Measurements from ENCODE around the gene RAB3GAP1. TPM values are rescaled to one million over a fixed set of nuclear protein-coding genes. Genes with fewer than 3 reads are reported as not detected.

RAB3GAP1 gene
- total RNA-seq, 1 experiment from 2014 or later, result 50.6 TPM

DNA sequence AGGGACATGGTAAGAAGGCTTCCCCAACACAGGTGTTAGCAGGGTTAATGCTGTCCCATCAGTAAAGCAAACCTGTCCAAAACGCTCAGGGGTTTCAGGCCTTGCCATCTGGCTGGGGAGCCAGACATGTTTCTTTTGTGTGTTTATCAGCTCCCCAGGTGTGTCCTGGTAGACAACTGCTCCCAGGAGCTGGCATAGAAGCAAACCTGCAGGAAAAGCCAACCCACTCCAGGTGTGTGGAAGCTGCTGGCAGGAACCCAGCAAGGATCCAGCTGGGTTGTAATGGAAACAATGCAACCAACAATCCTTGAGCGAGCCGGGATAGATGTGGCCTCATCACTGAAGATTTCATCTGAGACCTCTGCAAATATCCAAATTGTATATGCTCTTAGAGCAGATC, 123.1 kb downstream of the RAB3GAP1 start:
- Mint-ChIP-seq H3K9me3 (ENCODE audit: low read depth, unreplicated experiment) (no peaks in the 10 kb centered on the region), H3K27me3 (ENCODE audit: unreplicated experiment) (no peaks in the 10 kb centered on the region), H3K4me1 (ENCODE audit: low read depth, unreplicated experiment) (no peaks in the 10 kb centered on the region), H3K27ac (ENCODE audit: unreplicated experiment) (no peak overlapping the region), H3K36me3 (ENCODE audit: insufficient read depth, unreplicated experiment) (peaks cover 20% of the 10 kb centered on the region), H3K4me3 (ENCODE audit: low read depth, unreplicated experiment) (no peak overlapping the region)
- CTCF ChIA-PET, result no interaction called here
- BruUV-seq (replicated peaks), result no TSS peak
- TF ChIP-seq, protein P1, sequence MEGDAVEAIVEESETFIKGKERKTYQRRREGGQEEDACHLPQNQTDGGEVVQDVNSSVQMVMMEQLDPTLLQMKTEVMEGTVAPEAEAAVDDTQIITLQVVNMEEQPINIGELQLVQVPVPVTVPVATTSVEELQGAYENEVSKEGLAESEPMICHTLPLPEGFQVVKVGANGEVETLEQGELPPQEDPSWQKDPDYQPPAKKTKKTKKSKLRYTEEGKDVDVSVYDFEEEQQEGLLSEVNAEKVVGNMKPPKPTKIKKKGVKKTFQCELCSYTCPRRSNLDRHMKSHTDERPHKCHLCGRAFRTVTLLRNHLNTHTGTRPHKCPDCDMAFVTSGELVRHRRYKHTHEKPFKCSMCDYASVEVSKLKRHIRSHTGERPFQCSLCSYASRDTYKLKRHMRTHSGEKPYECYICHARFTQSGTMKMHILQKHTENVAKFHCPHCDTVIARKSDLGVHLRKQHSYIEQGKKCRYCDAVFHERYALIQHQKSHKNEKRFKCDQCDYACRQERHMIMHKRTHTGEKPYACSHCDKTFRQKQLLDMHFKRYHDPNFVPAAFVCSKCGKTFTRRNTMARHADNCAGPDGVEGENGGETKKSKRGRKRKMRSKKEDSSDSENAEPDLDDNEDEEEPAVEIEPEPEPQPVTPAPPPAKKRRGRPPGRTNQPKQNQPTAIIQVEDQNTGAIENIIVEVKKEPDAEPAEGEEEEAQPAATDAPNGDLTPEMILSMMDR (IDR thresholded peaks at IDR 0.05; ENCODE audit: unreplicated experiment), result no peak
- intact Hi-C loops (cut with micrococcal nuclease; ENCODE audit: unreplicated experiment), result no loop called here
- DNase-seq, result no peak

- Mint-ChIP-seq H3K9me3 (ENCODE audit: low read depth, unreplicated experiment) (no peaks in the 10 kb centered on the region), H3K36me3 (ENCODE audit: insufficient read depth, unreplicated experiment) (peaks cover 18% of the 10 kb centered on the region), H3K27ac (ENCODE audit: unreplicated experiment) (no peak overlapping the region), H3K27me3 (ENCODE audit: unreplicated experiment) (no peaks in the 10 kb centered on the region), H3K4me3 (ENCODE audit: low read depth, unreplicated experiment) (no peak overlapping the region), H3K4me1 (ENCODE audit: low read depth, unreplicated experiment) (no peaks in the 10 kb centered on the region)
- no peak for DNase-seq
- TF ChIP-seq, protein P1 (IDR thresholded peaks at IDR 0.05; ENCODE audit: unreplicated experiment), result no peak
- CTCF ChIA-PET, result no interaction called here
- intact Hi-C loops (cut with micrococcal nuclease; ENCODE audit: unreplicated experiment), result no loop called here
- no TSS peak for BruUV-seq (replicated peaks)
Measured at GRCh38 chr2:135179689-135180088, 127.6 kb downstream of the RAB3GAP1 start.

GRCh38 chr2:135182190-135182589, 130.1 kb downstream of the RAB3GAP1 start:
- H3K9me3 Mint-ChIP-seq (ENCODE audit: low read depth, unreplicated experiment), result no peaks in the 10 kb centered on the region
- intact Hi-C loops (cut with micrococcal nuclease; ENCODE audit: unreplicated experiment), result no loop called here
- peaks cover 8% of the 10 kb centered on the region for H3K36me3 Mint-ChIP-seq (ENCODE audit: insufficient read depth, unreplicated experiment)
- no peak for DNase-seq
- CTCF ChIA-PET, result no interaction called here
- no peaks in the 10 kb centered on the region for H3K27me3 Mint-ChIP-seq (ENCODE audit: unreplicated experiment)
- no peaks in the 10 kb centered on the region for H3K4me1 Mint-ChIP-seq (ENCODE audit: low read depth, unreplicated experiment)
- TF ChIP-seq, protein P1 (IDR thresholded peaks at IDR 0.05; ENCODE audit: unreplicated experiment), result no peak
- H3K27ac Mint-ChIP-seq (ENCODE audit: unreplicated experiment), result no peak overlapping the region
- no peak overlapping the region for H3K4me3 Mint-ChIP-seq (ENCODE audit: low read depth, unreplicated experiment)
- no TSS peak for BruUV-seq (replicated peaks)

DNA sequence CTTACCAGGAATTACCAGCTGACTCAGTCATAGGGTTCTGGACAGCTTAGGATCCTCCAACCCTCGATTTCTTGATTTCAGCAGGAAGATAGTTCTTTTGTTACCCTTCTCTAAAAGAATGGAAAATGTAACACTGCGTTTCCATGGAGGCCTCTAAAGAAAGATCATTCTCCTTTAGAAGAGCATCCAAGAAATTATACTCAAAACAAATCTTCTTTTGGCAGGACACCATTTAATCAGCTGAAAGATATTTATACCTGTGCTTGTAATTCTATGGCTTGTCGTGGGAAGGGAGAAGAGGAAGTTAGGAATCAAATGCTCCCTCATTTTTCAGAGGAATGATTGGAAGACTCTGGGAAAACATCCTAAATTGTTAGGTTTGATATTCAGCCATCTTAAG, 130.5 kb downstream of the RAB3GAP1 start:
- no TSS peak for BruUV-seq (replicated peaks)
- no peaks in the 10 kb centered on the region for H3K9me3 Mint-ChIP-seq (ENCODE audit: low read depth, unreplicated experiment)
- H3K4me3 Mint-ChIP-seq (ENCODE audit: low read depth, unreplicated experiment), result no peak overlapping the region
- TF ChIP-seq, protein P1 (IDR thresholded peaks at IDR 0.05; ENCODE audit: unreplicated experiment), result no peak
- no peaks in the 10 kb centered on the region for H3K27me3 Mint-ChIP-seq (ENCODE audit: unreplicated experiment)
- intact Hi-C loops (cut with micrococcal nuclease; ENCODE audit: unreplicated experiment), result no loop called here
- CTCF ChIA-PET, result no interaction called here
- DNase-seq, result no peak
- H3K4me1 Mint-ChIP-seq (ENCODE audit: low read depth, unreplicated experiment), result no peaks in the 10 kb centered on the region
- H3K27ac Mint-ChIP-seq (ENCODE audit: unreplicated experiment), result no peak overlapping the region
- peaks cover 8% of the 10 kb centered on the region for H3K36me3 Mint-ChIP-seq (ENCODE audit: insufficient read depth, unreplicated experiment)
